Mesenchymal stem cell (in vitro differentiated cells and primary cell): ENCODE measurements around the gene TM2D3.
A peak's percentile ranks its signal among the peaks of the same experiment; 100 is the strongest.

ENCODE experiments used
- DNase-seq: peaks from one replicate; pipeline ENCODE4 v3.0.0-alpha.2; 2013
- H2AFZ ChIP-seq: one replicate; pipeline ENCODE4 v1.6.1; 2013; ENCODE audit warnings: low read depth, mild to moderate bottlenecking, control low read depth, inconsistent platforms, low read length, moderate library complexity
- H2AK5ac ChIP-seq: 2 replicates; pipeline ENCODE4 v1.6.1; 2013; ENCODE audit warnings: low read length, moderate library complexity, mild to moderate bottlenecking, inconsistent platforms; ENCODE audit not compliant: severe bottlenecking
- H2BK120ac ChIP-seq: one replicate; pipeline ENCODE4 v1.6.1; 2013; ENCODE audit warnings: low read depth, mild to moderate bottlenecking, inconsistent platforms, low read length, moderate library complexity
- H2BK12ac ChIP-seq, 2 experiments: one replicate each; pipeline ENCODE4 v1.6.1; 2013; ENCODE audit warnings: inconsistent platforms in 2 of 2, low read length in 2 of 2, mild to moderate bottlenecking in 2 of 2, moderate library complexity in 2 of 2, control low read depth in 1 of 2
- H2BK15ac ChIP-seq: one replicate; pipeline ENCODE4 v1.6.1; 2013; ENCODE audit warnings: mild to moderate bottlenecking, low read depth, inconsistent platforms; ENCODE audit not compliant: poor library complexity, severe bottlenecking
- H2BK5ac ChIP-seq: 2 replicates; pipeline ENCODE4 v1.6.1; 2013; ENCODE audit warnings: low read depth, mild to moderate bottlenecking, low read length, control low read depth, inconsistent platforms; ENCODE audit not compliant: poor library complexity, severe bottlenecking
- H3K14ac ChIP-seq, 2 experiments: one replicate each; pipeline ENCODE4 v1.6.1; 2013; ENCODE audit warnings: inconsistent platforms in 2 of 2, low read length in 2 of 2, control low read depth in 1 of 2, mild to moderate bottlenecking in 1 of 2, moderate library complexity in 1 of 2
- H3K18ac ChIP-seq, 2 experiments: one replicate each; pipeline ENCODE4 v1.6.1; 2013; ENCODE audit warnings: inconsistent platforms in 2 of 2, low read length in 2 of 2, control low read depth in 1 of 2, low read depth in 1 of 2, mild to moderate bottlenecking in 1 of 2
- H3K23ac ChIP-seq, 2 experiments: one replicate each; pipeline ENCODE4 v1.6.1; 2013; ENCODE audit warnings: inconsistent platforms in 2 of 2, low read length in 2 of 2, mild to moderate bottlenecking in 2 of 2, moderate library complexity in 2 of 2, control low read depth in 1 of 2
- H3K27ac ChIP-seq: 2 replicates; pipeline ENCODE4 v1.5.1; 2013; ENCODE audit warnings: mild to moderate bottlenecking, moderate library complexity, low read length, control low read depth, inconsistent platforms; ENCODE audit not compliant: poor library complexity, severe bottlenecking
- H3K27me3 ChIP-seq, 2 experiments: 2 replicates each; pipeline versions ENCODE4 v1.6.1 to v1.7.0; 2013; ENCODE audit warnings: low read length in 2 of 2, mild to moderate bottlenecking in 2 of 2, moderate library complexity in 2 of 2, control low read depth in 1 of 2, inconsistent platforms in 1 of 2; ENCODE audit not compliant: control insufficient read depth in 1 of 2, insufficient read depth in 1 of 2
- H3K36me3 ChIP-seq, 2 experiments: 2 replicates each; pipeline versions ENCODE4 v1.6.1 to v1.7.0; 2013; ENCODE audit warnings: low read length in 2 of 2, control low read depth in 1 of 2, inconsistent platforms in 1 of 2, low read depth in 1 of 2, mild to moderate bottlenecking in 1 of 2; ENCODE audit not compliant: insufficient read depth in 2 of 2, control insufficient read depth in 1 of 2
- H3K4ac ChIP-seq, 2 experiments: one replicate each; pipeline ENCODE4 v1.6.1; 2013; ENCODE audit warnings: inconsistent platforms in 2 of 2, low read length in 2 of 2, mild to moderate bottlenecking in 2 of 2, moderate library complexity in 2 of 2, control low read depth in 1 of 2, low read depth in 1 of 2
- H3K4me1 ChIP-seq: 2 replicates; pipeline ENCODE4 v1.6.1; 2013; ENCODE audit warnings: low read depth, low read length, control low read depth; ENCODE audit not compliant: control insufficient read depth, insufficient read depth
- H3K4me2 ChIP-seq: 2 replicates; pipeline ENCODE4 v1.6.1; 2013; ENCODE audit warnings: low read length, mild to moderate bottlenecking, inconsistent platforms; ENCODE audit not compliant: poor library complexity, severe bottlenecking
- H3K4me3 ChIP-seq, 2 experiments: 2 replicates each; pipeline versions ENCODE4 v1.5.1 to v1.7.0; 2013; ENCODE audit warnings: low read length in 2 of 2, mild to moderate bottlenecking in 2 of 2, control low read depth in 1 of 2, low read depth in 1 of 2; ENCODE audit not compliant: insufficient read depth in 1 of 2
- H3K79me1 ChIP-seq: replicated peaks from 2 replicates; pipeline ENCODE4 v1.6.1; 2013; ENCODE audit warnings: mild to moderate bottlenecking, control low read depth, low read length, inconsistent platforms; ENCODE audit not compliant: poor library complexity, severe bottlenecking
- H3K9ac ChIP-seq: 2 replicates; pipeline ENCODE4 v1.7.0; 2013; ENCODE audit warnings: mild to moderate bottlenecking, low read length, moderate library complexity
- H3K9me3 ChIP-seq: 2 replicates; pipeline ENCODE4 v1.7.0; 2013; ENCODE audit warnings: mild to moderate bottlenecking, low read length; ENCODE audit not compliant: control insufficient read depth
- H4K8ac ChIP-seq: one replicate; pipeline ENCODE4 v1.6.1; 2013; ENCODE audit warnings: inconsistent platforms, mild to moderate bottlenecking, low read length, moderate library complexity
- H4K91ac ChIP-seq: one replicate; pipeline ENCODE4 v1.6.1; 2013; ENCODE audit warnings: mild to moderate bottlenecking, low read length, inconsistent platforms
- WGBS: methylation state at CpG from one replicate; pipeline ENCODE4 v1.1.7; 2013; ENCODE audit warnings: mixed read lengths; 5-methylcytosine and 5-hydroxymethylcytosine counted together

Gene TM2D3

GRCh38 chr15:101667881-101668280 lies 15.7 kb upstream of the TM2D3 start:
- Histone ChIP-seq H3K9ac (no peak overlapping the region), H3K18ac (no peak overlapping the region), H2BK5ac (no peak overlapping the region), H3K4me2 (no peak overlapping the region), H3K4me3 (no peak overlapping the region), H2AFZ (no peak overlapping the region), H3K23ac (no peak overlapping the region), H3K36me3 (peaks cover 17 to 43% of the 10 kb centered on the region in 2 experiments), H2BK120ac (no peak overlapping the region), H2BK12ac (no peak overlapping the region), H2BK15ac (no peak overlapping the region), H4K8ac (no peak overlapping the region), H3K9me3 (peaks cover 9% of the 10 kb centered on the region), H2AK5ac (no peak overlapping the region), H3K4me1 (no peaks in the 10 kb centered on the region), H3K27me3 (no peaks in the 10 kb centered on the region), H3K79me1 (peaks cover 3% of the 10 kb centered on the region), H3K4ac (no peak overlapping the region), H4K91ac (no peak overlapping the region), H3K27ac (no peak overlapping the region), H3K14ac (no peak overlapping the region)
- no peak for DNase-seq
- WGBS, result 78% methylated on average over 1 of the region's 1 CpG

GRCh38 chr15:101664303-101664913 lies 12.2 kb upstream of the TM2D3 start:
- H3K79me1 ChIP-seq, result peaks cover 2% of the 10 kb centered on the region

GRCh38 chr15:101662203-101662602 lies 10.0 kb upstream of the TM2D3 start:
- Histone ChIP-seq H3K9ac (no peak overlapping the region), H3K23ac (no peak overlapping the region), H3K4ac (no peak overlapping the region), H3K4me1 (no peaks in the 10 kb centered on the region), H3K14ac (no peak overlapping the region), H2AFZ (no peak overlapping the region), H2BK120ac (no peak overlapping the region), H3K27me3 (no peaks in the 10 kb centered on the region), H3K79me1 (peaks cover 6% of the 10 kb centered on the region), H3K36me3 (peaks cover 8 to 18% of the 10 kb centered on the region in 2 experiments), H3K4me2 (no peak overlapping the region), H3K18ac (no peak overlapping the region), H2BK12ac (no peak overlapping the region), H3K4me3 (no peak overlapping the region), H4K91ac (no peak overlapping the region), H3K9me3 (peaks cover 7% of the 10 kb centered on the region), H2AK5ac (no peak overlapping the region), H2BK5ac (no peak overlapping the region), H2BK15ac (no peak overlapping the region), H3K27ac (no peak overlapping the region), H4K8ac (no peak overlapping the region)
- WGBS, result 100% methylated on average over 1 of the region's 1 CpG
- DNase-seq, result no peak

More at GRCh38 chr15:101664303-101664913, 12.2 kb upstream of the TM2D3 start:
- H4K91ac ChIP-seq, result no peak overlapping the region
- H3K18ac ChIP-seq, result no peak overlapping the region
- no peak overlapping the region for H2BK15ac ChIP-seq
- no peaks in the 10 kb centered on the region for H3K4me1 ChIP-seq
- peak; percentile 22 for DNase-seq
- H3K36me3 ChIP-seq, result peaks cover 10 to 22% of the 10 kb centered on the region in 2 experiments
- H3K9ac ChIP-seq, result no peak overlapping the region
- H2AK5ac ChIP-seq, result no peak overlapping the region
- H2AFZ ChIP-seq, result no peak overlapping the region
- no peak overlapping the region for H4K8ac ChIP-seq
- no peak overlapping the region for H3K4me2 ChIP-seq
- H3K27ac ChIP-seq, result no peak overlapping the region
- H2BK5ac ChIP-seq, result no peak overlapping the region
- no peak overlapping the region for H2BK120ac ChIP-seq
- no peaks in the 10 kb centered on the region for H3K27me3 ChIP-seq
- H3K4ac ChIP-seq, result no peak overlapping the region
- no peak overlapping the region for H2BK12ac ChIP-seq
- 83% methylated on average over 9 of the region's 9 CpGs for WGBS
- H3K9me3 ChIP-seq, result peaks cover 9% of the 10 kb centered on the region
- no peak overlapping the region for H3K4me3 ChIP-seq
- H3K23ac ChIP-seq, result no peak overlapping the region
- no peak overlapping the region for H3K14ac ChIP-seq

GRCh38 chr15:101660005-101660404 lies 7.8 kb upstream of the TM2D3 start:
- no peak overlapping the region for H2BK5ac ChIP-seq
- 100% methylated on average over 2 of the region's 2 CpGs for WGBS
- H4K91ac ChIP-seq, result no peak overlapping the region

More at GRCh38 chr15:101660005-101660404, 7.8 kb upstream of the TM2D3 start:
- Histone ChIP-seq H3K23ac (no peak overlapping the region), H3K4me3 (no peak overlapping the region), H3K27me3 (no peaks in the 10 kb centered on the region), H3K4me2 (no peak overlapping the region), H2BK15ac (no peak overlapping the region), H3K14ac (no peak overlapping the region), H2AK5ac (no peak overlapping the region), H3K9ac (no peak overlapping the region), H2AFZ (no peak overlapping the region), H3K4ac (no peak overlapping the region), H3K79me1 (peaks cover 6% of the 10 kb centered on the region), H3K27ac (no peak overlapping the region), H3K4me1 (no peaks in the 10 kb centered on the region), H2BK12ac (no peak overlapping the region), H4K8ac (no peak overlapping the region), H3K36me3 (peaks cover 16 to 29% of the 10 kb centered on the region in 2 experiments), H2BK120ac (no peak overlapping the region), H3K18ac (no peak overlapping the region), H3K9me3 (no peaks in the 10 kb centered on the region)
- no peak for DNase-seq
